A673 (cell line): ENCODE results near the gene CATSPERE. TPM values are rescaled to one million over a fixed set of nuclear protein-coding genes. Genes with fewer than 3 reads are reported as not detected.

Experiments
- BruUV-seq: library from RNA; stranded (reverse); fragments of 400-500 nt; replicated peaks from 2 replicates; lab custom pipeline; 2021; lab: Mats Ljungman, UMichigan
- CTCF ChIA-PET: fragments of 300-600 bp; sonication (Branson Sonifier 250); formaldehyde crosslinking; loops from one replicate; lab custom pipeline; 2022; ENCODE audit warnings: antibody characterized with exemption; lab: Charles Lee
- POLR2A ChIA-PET: fragments of 300-600 bp; sonication (Branson Sonifier 250); formaldehyde crosslinking; loops from one replicate; lab custom pipeline; 2022; ENCODE audit warnings: antibody characterized with exemption; ENCODE audit not compliant: low non-redundant PET; lab: Charles Lee
- DNase-seq: peaks from one replicate; pipeline ENCODE4 v3.0.0-alpha.2; 2015; ENCODE audit warnings: low spot score
- H3K27ac ChIP-seq: fragments of 200-600 bp; sonication (generic); 2 replicates; pipeline ENCODE4 v1.5.1; 2016; ENCODE audit warnings: mixed run types, low read depth, mild to moderate bottlenecking, mixed read lengths, antibody characterized with exemption, low read length; ENCODE audit not compliant: poor library complexity, severe bottlenecking
- H3K27me3 ChIP-seq: fragments of 200-600 bp; sonication (generic); replicated peaks from 2 replicates; pipeline ENCODE4 v1.6.1; 2017; ENCODE audit warnings: mixed run types, low read depth, mild to moderate bottlenecking, mixed read lengths, antibody characterized with exemption, low read length; ENCODE audit not compliant: insufficient read depth, poor library complexity
- H3K36me3 ChIP-seq: fragments of 200-600 bp; sonication (generic); 2 replicates; pipeline ENCODE4 v1.6.1; 2016; ENCODE audit warnings: mixed run types, mild to moderate bottlenecking, mixed read lengths, antibody characterized with exemption, low read length; ENCODE audit not compliant: insufficient read depth, poor library complexity, severe bottlenecking
- H3K4me1 ChIP-seq: fragments of 200-600 bp; sonication (generic); 2 replicates; pipeline ENCODE4 v1.6.1; 2017; ENCODE audit warnings: mixed run types, mild to moderate bottlenecking, mixed read lengths, antibody characterized with exemption, low read length; ENCODE audit not compliant: insufficient read depth, poor library complexity, severe bottlenecking
- H3K4me3 ChIP-seq: fragments of 200-600 bp; sonication (generic); 2 replicates; pipeline ENCODE4 v1.5.1; 2016; ENCODE audit warnings: low read depth, mixed run types, mild to moderate bottlenecking, mixed read lengths, low read length; ENCODE audit not compliant: poor library complexity, severe bottlenecking
- H3K9me3 ChIP-seq: fragments of 200-600 bp; sonication (generic); 2 replicates; pipeline ENCODE4 v1.6.1; 2016; ENCODE audit warnings: mixed run types, low read depth, mild to moderate bottlenecking, mixed read lengths, antibody characterized with exemption, low read length; ENCODE audit not compliant: poor library complexity, severe bottlenecking
- EZH2 ChIP-seq: fragments of 200-600 bp; sonication (generic); IDR thresholded peaks from 2 replicates; pipeline ENCODE4 v1.6.1; 2017; ENCODE audit warnings: borderline replicate concordance, low read depth, mild to moderate bottlenecking, mixed read lengths, antibody characterized with exemption, low read length; ENCODE audit not compliant: poor library complexity, severe bottlenecking
- intact Hi-C: fragments of 100-400 bp; cut with micrococcal nuclease; formaldehyde crosslinking; loops from one replicate; pipeline ENCODE4 v1.10.0; 2022; ENCODE audit not compliant: unreplicated experiment
- total RNA-seq: library from RNA; stranded (reverse); gene quantifications from 2 replicates; pipeline ENCODE4 v1.2.3, GENCODE V29; 2021
- TF ChIP-seq, protein P1 (sequence below): fragments of 300-800, 200-600 bp; sonication (generic); conservative IDR thresholded peaks from 2 replicates; pipeline ENCODE4 v1.5.1; 2017; ENCODE audit warnings: low read depth, mild to moderate bottlenecking, antibody characterized with exemption, low read length, moderate library complexity, mixed read lengths

CATSPERE gene
- total RNA-seq, 1 experiment from 2014 or later = 0.45 TPM

DNA sequence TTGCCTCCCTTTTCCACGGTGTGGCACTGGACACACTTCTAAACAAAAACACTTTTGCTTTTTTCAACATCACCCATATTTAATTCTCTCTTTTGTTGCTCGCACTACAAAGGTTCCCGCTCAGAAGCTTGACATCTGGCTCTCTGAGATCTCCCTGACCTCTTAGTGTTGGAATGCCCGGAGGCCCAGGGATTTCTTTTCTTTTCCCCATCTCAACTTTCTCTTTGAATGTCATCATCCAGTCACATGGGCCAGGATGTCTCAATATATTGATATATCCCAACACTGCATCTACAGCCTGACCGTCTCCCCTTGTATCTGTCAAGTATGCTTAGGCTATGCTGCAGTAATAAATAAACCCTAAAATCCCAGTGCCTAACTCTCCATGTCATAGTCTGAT is 137.5 kb downstream of the CATSPERE start:
- POLR2A ChIA-PET = no interaction called here
- intact Hi-C loops = no loop called here
- no TSS peak for BruUV-seq

DNA sequence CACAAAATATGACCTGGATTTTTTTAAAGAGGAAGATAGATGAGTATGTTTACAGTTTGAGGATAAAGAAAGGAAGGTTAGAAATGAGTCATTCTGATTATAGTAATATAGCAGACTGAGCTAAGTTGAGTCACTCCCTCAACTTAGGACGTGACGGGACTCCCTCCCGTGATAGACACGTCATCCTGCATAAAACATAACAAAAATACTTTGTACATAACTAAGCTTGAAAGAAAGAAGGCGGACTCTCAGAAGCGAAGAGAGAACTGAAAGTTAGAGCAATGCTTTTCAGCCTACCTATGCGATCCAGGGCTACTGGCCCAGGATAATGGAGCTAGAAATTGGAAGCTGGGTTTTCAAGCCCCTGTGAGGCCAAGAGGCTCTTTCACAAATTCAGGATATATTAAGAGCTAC is 138.9 kb downstream of the CATSPERE start:
- ChIA-PET CTCF (interaction anchor here (0.5 kb wide), 1 partner anchor 437 kb away, joined by 4 read pairs; no protein-coding TSS in a partner anchor), POLR2A (interaction anchor here (0.6 kb wide), 1 partner anchor 207 kb away, joined by 12 read pairs; no protein-coding TSS in a partner anchor)
- no peaks in the 10 kb centered on the region for H3K9me3 ChIP-seq
- H3K27me3 ChIP-seq = no peaks in the 10 kb centered on the region
- BruUV-seq = no TSS peak
- no peaks in the 10 kb centered on the region for H3K36me3 ChIP-seq
- H3K4me1 ChIP-seq = no peaks in the 10 kb centered on the region
- peak; percentile 55 for DNase-seq
- TF ChIP-seq EZH2 = no peak
- TF ChIP-seq, protein P1, sequence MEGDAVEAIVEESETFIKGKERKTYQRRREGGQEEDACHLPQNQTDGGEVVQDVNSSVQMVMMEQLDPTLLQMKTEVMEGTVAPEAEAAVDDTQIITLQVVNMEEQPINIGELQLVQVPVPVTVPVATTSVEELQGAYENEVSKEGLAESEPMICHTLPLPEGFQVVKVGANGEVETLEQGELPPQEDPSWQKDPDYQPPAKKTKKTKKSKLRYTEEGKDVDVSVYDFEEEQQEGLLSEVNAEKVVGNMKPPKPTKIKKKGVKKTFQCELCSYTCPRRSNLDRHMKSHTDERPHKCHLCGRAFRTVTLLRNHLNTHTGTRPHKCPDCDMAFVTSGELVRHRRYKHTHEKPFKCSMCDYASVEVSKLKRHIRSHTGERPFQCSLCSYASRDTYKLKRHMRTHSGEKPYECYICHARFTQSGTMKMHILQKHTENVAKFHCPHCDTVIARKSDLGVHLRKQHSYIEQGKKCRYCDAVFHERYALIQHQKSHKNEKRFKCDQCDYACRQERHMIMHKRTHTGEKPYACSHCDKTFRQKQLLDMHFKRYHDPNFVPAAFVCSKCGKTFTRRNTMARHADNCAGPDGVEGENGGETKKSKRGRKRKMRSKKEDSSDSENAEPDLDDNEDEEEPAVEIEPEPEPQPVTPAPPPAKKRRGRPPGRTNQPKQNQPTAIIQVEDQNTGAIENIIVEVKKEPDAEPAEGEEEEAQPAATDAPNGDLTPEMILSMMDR = no peak
- H3K4me3 ChIP-seq = no peak overlapping the region
- intact Hi-C loops = no loop called here
- no peak overlapping the region for H3K27ac ChIP-seq

More for the DNA sequence above, 137.5 kb downstream of the CATSPERE start:
- no peaks in the 10 kb centered on the region for H3K9me3 ChIP-seq
- H3K4me3 ChIP-seq = no peak overlapping the region
- no peaks in the 10 kb centered on the region for H3K4me1 ChIP-seq
- H3K36me3 ChIP-seq = no peaks in the 10 kb centered on the region
- no peak for TF ChIP-seq EZH2
- no peak overlapping the region for H3K27ac ChIP-seq
- CTCF ChIA-PET = interaction anchor here (0.6 kb wide), 1 partner anchor 459 kb away, joined by 10 read pairs; no protein-coding TSS in a partner anchor
- H3K27me3 ChIP-seq = no peaks in the 10 kb centered on the region
- DNase-seq = no peak

DNA sequence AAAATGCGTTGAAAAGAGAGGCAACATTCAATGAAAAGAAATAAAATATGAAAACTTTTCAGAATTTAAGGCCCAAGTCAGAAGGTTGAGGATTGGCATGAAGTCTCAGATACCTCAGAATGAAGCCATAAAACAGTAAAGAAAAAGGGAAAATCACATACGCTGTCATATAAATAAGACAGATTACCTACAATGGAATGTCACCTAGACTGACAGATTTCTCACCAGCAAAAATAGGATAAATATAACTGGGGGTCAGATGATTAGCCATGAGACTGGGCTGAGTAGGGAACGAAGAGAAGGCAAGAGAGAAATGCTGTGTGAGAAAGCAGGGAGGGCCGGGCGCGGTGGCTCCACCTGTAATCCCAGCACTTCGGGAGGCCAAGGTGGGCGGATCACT is 140.3 kb downstream of the CATSPERE start:
- BruUV-seq = no TSS peak
- Histone ChIP-seq H3K27me3 (no peaks in the 10 kb centered on the region), H3K9me3 (no peaks in the 10 kb centered on the region), H3K4me1 (no peaks in the 10 kb centered on the region), H3K4me3 (no peak overlapping the region), H3K36me3 (no peaks in the 10 kb centered on the region), H3K27ac (no peak overlapping the region)
- intact Hi-C loops = no loop called here
- TF ChIP-seq, protein P1 = no peak
- no peak for DNase-seq
- CTCF ChIA-PET = no interaction called here
- POLR2A ChIA-PET = no interaction called here

DNA sequence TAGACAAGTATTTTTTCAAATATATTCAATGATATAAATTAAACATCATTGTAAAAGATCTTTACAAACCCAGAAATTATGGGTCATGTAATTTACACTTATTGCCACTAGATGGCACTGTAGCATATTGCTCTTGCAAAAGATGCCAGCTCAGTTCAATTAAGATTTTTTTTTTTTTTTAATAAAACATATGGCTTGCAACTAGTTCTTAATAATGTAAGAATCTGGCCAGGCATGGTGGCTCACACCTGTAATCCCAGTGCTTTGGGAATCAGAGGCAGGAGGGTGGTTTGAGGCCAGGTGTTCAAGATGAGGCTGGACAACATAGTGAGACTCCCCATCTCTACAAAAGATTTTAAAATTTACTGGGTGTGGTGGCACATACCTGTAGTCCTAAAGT is 142.4 kb downstream of the CATSPERE start:
- TF ChIP-seq, protein P1 = peak; percentile 83
- TF ChIP-seq EZH2 = no peak

More for the DNA sequence above, 142.4 kb downstream of the CATSPERE start:
- Histone ChIP-seq H3K27me3 (no peaks in the 10 kb centered on the region), H3K36me3 (no peaks in the 10 kb centered on the region), H3K4me1 (no peaks in the 10 kb centered on the region), H3K4me3 (no peak overlapping the region), H3K9me3 (no peaks in the 10 kb centered on the region), H3K27ac (no peak overlapping the region)
- ChIA-PET POLR2A (interaction anchor here (0.6 to 1.0 kb wide), 4 partner anchors 23 to 231 kb away, joined by 3 to 5 read pairs (median 4); no protein-coding TSS in a partner anchor), CTCF (interaction anchor here (0.6 to 3.0 kb wide), 6 partner anchors 186 to 537 kb away, joined by 3 to 26 read pairs (median 4); no protein-coding TSS in a partner anchor)
- BruUV-seq = no TSS peak
- peak; percentile 44 for DNase-seq
- intact Hi-C loops = loop anchor here (1.0 to 2.0 kb wide), 3 partner anchors 27 to 439 kb away; no protein-coding TSS in a partner anchor
